CD4-positive, alpha-beta T cell treated with Interleukin-15 for 4 hours (primary cell): ENCODE data around the gene FAM110A.
"Not testable (repeated sequence)": the region's sequence is repeated elsewhere in the genome, so short reads cannot be mapped to it uniquely, and the experiment has no call there.

Experiments
- DNase-seq: peaks from one replicate; pipeline ENCODE4 v3.0.0-alpha.2; 2020; ENCODE audit warnings: low spot score

FAM110A gene

DNA sequence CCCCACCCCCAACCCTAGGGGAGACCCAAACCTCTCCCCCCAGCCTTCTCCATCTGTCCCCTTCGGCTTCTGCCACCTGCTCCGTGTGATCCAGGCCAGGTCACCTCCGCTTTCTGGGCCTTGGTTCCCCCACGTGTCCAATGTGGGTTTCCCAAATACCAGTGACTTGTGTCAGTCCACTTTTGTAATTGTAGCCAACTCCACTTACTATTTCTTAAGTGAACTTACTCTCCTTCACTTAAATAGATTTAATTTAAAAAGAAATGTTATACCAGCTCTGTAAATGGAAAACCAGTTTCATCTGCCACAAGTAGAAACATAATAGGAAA, 10.0 kb upstream of the FAM110A start:
- DNase-seq = no peak

- DNase-seq = no peak
Observed at GRCh38 chr20:824490-824889, 9.0 kb upstream of the FAM110A start.

DNA sequence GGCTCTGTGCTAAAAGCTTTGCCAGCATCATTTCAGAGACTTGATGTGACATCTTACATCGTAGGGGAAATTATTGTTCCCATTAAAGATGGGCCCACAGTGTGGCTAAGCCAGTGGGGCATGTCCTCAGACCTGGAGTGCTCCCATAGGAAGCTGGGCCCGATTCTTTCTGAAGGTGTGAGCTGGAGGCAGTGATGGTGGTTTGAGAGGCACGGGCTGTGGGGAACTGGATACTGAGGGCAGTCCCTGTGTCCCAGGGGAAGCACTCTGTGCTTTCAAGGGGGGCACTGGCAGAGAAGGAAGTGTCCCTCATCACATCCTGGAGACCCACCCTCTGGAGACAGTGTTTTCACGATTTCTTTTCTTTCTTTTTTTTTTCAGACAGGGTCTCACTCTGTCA, 8.6 kb upstream of the FAM110A start:
- DNase-seq = no peak

GRCh38 chr20:825710-826421, 7.6 kb upstream of the FAM110A start:
- DNase-seq = no peak

DNA sequence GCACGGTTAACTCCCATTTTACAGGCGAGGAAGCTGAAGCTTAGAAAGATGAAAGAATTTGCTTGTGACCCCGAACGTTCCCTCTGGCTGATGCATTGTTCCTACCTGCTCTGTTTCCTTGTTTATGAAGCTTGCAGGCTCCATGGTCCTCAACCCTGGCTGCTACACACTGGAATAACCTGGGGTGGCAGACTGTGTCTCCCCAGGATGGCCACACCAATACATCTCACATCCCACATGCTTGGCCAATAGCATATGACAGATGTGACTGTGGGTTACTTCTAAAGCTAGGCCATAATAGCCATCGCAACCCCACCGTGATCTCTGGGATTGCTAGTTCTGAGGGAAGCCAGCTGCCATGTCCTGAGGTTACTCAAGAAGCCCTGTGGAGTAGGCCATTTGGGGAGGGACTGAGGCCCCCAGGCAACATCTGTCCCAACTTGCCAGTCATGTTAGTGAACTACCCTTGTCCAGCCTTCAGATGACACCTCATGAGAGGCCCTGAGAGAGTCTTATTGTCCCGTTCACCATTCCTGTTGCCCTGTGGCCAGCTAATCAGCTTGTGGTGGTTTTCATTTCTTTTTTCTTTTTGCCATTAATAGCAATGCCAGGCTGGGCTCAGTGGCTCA, 6.7 kb upstream of the FAM110A start:
- DNase-seq = no peak

- DNase-seq = not testable (repeated sequence)
Observed at GRCh38 chr20:827981-828380, 5.5 kb upstream of the FAM110A start.

GRCh38 chr20:828987-829386, 4.5 kb upstream of the FAM110A start:
- no peak for DNase-seq

DNA sequence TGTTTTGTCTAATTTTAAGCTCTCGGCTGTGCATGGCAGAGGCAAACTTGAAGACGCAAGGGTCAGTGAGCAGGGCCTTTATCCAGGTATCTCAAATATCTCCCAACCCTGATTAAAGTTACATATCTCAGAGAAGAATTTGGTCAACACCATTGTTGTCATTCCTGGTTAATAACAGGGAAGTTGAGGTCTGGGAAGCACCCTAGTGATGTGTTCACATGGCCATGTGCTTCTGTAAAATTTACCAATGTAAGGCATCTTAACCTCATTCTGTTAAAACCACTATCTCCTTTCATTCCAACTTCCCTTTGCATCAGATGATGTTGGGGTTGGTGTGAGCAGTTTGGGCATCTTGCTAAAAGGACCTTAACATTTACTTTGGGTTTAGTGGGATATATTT, 4.0 kb upstream of the FAM110A start:
- DNase-seq = no peak

DNA sequence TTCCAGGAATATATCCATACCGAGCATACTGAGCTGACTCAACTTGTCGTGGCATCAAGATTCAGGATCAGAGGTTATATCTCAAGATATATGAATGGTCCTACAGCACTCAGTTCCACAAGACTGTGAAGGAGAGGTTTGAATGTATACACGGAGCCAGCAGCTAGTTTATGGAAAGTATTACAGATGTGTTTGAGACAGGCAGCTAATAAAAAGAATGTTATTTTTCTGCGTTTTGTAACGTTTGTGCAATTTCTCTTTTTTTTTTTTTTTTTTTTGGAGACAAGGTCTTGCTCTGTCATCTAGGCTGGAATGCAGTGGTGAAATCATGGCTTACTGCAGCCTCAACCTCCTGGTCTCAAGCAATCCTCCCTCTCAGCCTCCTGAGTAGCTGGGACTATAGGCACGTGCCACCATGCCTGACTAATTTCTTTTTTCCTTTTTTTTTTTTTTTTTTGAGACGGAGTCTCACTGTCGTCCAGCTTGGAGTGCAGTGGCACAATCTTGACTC, 3.4 kb upstream of the FAM110A start:
- DNase-seq = no peak

DNA sequence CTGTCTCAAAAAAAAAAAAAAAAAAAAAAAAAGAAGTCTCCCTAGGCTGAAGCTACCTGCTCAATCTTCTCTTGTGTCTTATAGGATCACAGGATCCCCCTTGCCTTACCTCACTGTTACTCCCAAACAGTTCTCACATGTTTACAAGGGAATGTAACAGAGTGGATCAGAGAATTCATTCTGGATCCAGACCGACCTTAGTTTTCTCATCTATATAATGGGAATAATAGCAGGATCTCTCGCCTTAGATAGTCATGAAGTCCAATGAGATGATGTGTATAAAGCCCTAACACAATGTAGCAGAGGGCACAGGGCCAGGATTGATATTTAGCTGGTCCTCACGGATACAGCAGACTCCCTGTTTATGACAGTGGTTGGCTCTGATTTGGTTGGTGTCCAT, 2.3 kb upstream of the FAM110A start:
- no peak for DNase-seq

DNA sequence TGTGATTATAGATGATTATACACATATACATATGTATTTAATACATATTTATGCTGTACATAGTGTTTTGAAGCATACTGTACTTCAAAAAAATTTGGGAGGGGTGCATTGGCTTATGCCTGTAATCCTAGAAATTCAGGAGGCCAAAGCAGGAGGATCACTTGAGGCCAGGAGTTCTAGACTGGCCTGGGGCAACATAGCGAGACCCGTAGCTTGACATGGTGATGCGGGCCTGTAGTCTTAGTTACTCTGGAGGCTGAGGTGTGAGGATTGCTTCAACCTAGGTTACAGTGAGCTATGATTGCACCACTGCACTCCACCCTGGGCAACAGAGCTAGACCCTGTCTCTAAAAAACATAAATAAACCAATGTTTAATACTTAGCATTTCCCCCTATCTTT, 1.6 kb upstream of the FAM110A start:
- no peak for DNase-seq

DNA sequence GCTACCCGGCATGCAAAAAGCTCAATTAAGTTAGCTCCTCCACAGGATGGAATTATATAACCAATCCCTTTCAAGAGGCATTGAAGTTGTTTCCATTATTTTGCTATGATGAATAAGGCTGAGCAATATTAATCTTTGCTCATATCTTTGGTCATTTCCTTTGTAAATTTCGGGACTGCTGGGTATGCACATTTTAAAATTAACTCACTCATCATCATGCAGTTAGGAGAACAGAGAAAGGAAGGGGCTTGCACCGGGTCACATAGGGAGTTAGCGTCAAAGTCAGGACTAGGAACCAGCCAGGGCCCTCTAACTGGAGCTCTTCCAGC, 430 bp upstream of the FAM110A start:
- no peak for DNase-seq

DNA sequence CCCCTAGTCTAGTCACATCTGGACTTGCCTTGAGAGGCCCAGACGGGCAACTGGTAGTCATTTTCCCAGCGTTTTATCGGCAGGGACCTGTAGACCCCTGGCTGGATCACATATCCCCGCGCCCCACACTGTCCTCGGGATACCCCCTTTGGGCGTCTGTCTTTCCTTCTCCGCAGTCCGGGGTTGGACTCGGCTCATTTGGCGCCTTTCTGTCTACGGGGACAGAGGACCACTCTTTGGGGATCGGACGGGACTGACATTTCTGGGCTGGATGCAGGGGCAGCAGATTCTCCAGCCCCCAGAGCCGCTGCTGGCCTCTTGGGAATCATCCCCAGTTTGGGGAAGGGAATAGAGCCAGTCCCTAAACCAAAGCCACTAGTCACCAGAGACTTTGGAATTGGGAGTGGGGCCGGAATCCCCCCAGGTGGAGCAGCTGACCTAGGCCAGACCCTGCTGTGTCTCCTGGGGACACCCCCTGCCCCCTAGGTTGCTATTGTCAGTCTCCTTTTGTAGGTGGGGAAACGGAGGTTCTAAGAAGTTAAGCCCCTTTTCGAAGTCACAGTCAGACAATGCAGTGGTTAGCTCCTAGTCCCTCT, 734 bp downstream of the FAM110A start:
- no peak for DNase-seq

DNA sequence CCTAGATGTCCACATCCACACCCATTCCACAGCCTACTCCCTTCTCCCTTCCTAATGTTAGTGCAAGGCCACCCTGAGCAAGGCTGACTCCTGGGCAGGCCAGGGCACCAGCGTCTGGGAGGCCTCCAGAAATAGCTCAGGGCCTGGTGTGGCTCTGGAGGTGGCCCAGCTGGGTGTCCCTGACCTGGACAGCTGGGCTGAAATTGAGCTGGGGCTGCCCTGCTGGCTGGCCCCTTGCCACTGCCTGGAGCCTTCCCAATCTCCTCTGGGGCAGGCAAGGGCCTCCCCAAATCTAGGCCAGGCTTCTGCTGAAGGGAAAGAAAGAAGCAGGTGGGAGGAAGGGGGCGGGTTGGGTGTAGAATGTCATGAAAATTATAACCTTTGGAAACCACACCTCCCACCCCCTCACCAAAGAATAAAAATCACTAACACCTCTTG, 2.1 kb downstream of the FAM110A start:
- no peak for DNase-seq

- no peak for DNase-seq
Observed at GRCh38 chr20:836190-836589, 2.7 kb downstream of the FAM110A start.

DNA sequence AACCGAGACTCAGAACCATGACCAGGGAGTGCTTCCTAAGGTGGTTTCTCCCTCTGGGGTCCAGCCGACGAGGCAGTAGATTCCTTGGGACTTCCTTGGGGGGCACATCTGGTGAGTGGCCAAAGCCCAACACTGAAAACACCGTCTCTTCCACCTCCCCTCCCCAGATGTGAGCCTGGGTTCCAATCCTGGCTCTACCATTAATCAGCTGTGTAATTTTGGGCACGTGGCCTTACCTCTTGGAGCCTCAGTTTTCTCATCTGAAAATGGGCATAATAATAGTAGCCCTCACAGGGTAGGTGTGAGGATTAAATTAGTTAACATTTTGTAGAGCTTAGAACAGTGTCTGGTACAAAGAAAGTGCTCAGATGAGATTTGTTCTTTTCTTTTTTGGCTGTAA, 5.5 kb downstream of the FAM110A start:
- no peak for DNase-seq

- no peak for DNase-seq
Observed at GRCh38 chr20:839626-840025, 6.1 kb downstream of the FAM110A start.

DNA sequence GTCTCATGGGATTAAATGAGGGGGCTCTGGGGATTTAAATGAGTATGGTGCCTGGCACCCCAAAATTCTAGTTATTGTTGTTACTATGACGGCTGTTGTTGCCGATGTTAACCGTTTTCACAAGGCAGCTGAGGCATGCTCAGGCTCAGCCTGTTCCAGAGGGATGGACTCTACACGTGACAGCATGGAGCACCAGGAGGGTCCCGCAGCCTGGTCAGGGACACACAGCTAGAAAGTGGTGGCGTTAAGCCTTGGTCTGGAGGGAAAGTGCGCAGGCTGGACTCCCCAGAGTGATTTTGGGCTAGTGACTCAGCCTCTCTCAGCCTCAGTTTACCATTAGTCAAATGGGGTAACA, 7.0 kb downstream of the FAM110A start:
- DNase-seq = no peak

DNA sequence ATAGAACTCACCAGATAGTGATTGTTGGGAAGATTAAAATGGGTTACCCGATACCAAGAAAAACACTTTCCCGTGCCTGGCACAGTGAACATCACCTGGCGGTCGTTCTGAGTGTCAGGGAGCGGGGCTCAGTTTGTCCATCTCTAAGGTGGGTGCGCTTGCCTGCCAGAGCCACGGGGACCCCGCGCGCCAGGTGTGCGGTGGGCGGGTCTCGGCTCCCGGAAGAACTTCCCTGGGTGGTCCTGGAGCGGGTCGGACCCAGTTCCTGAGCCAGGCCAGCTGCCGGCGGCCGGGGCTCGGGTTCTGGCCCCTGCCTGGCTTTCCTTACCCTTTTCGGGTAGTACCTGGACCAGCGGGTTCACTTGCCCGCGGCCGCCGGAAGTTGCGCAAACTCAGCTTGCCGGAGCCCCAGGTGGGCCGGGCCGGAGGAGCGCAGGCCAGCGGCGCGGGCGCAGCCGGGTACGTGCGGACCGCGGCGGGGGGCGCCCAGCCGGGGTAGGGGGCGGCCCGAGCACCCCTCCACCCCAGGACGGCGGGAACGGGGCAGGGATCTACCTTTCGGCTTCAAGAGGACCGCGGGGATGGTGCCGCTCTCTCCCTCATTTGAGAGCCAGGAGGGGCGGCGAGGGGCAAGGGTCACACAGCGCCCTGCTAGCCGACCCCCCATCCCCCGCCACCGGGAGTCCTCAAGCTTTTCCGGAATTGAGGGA, 7.5 kb downstream of the FAM110A start:
- DNase-seq = no peak

- no peak for DNase-seq
Observed at GRCh38 chr20:841568-842546, 8.3 kb downstream of the FAM110A start.

GRCh38 chr20:842547-842940, 9.0 kb downstream of the FAM110A start:
- DNase-seq = no peak

DNA sequence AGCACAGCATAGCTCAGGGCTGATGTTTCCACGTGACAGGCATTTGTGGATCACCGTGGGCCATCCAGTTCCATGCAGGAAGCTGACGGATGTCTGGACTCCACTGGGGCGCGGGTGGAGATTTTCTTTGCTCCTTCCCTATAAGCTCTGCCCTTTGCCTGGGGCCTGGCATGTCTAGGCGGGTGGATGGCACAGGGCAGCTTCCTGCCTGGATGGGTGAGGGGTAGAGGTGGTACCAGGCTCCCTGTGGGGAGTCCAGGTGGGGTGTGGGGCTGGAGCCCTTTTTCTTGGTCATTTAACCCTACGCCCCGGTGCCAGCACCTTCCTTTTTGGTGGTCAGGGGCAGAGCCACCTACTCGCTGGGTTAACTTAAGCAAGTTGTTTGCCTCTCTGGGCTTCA, 10.4 kb downstream of the FAM110A start:
- no peak for DNase-seq
